Measurements from ENCODE around the gene GLIS1. TPM values are rescaled to one million over a fixed set of nuclear protein-coding genes. Genes with fewer than 3 reads are reported as not detected.

GLIS1 gene
- total RNA-seq, 1 donor = 2.9 TPM

- Histone ChIP-seq H3K4me1 (ENCODE audit: insufficient read depth, low read length) (peaks cover 7% of the 10 kb centered on the region), H3K79me2 (ENCODE audit: insufficient read depth, low read length) (no peaks in the 10 kb centered on the region)
- peak; percentile 67 for DNase-seq (ENCODE audit: insufficient read length, low spot score, missing footprints)
Observed at GRCh38 chr1:53661496-53661895, 77.5 kb downstream of the GLIS1 start.

GRCh38 chr1:53660666-53661065 is 78.3 kb downstream of the GLIS1 start:
- Histone ChIP-seq H3K36me3 (ENCODE audit: insufficient read depth, low read length) (no peaks in the 10 kb centered on the region), H3K27ac (ENCODE audit: low read depth, low read length) (no peak overlapping the region), H3K9me3 (ENCODE audit: low read depth, low read length) (no peaks in the 10 kb centered on the region), H3K27me3 (ENCODE audit: insufficient read depth, low read length) (peaks cover 10% of the 10 kb centered on the region), H3K4me1 (ENCODE audit: insufficient read depth, low read length) (peaks cover 16% of the 10 kb centered on the region), H3K79me2 (ENCODE audit: insufficient read depth, low read length) (no peaks in the 10 kb centered on the region), H4K20me1 (ENCODE audit: insufficient read depth, low read length) (peaks cover 87% of the 10 kb centered on the region), H2AFZ (ENCODE audit: low read length) (no peak overlapping the region), H3K4me2 (ENCODE audit: insufficient read depth, low read length) (no peak overlapping the region), H3K4me3 (ENCODE audit: insufficient read depth, low read length) (no peak overlapping the region)
- TF ChIP-seq CTCF (IDR thresholded peaks at IDR 0.05; ENCODE audit: extremely low read depth, low read depth, low read length) = no peak
- peak; percentile 19 for DNase-seq (ENCODE audit: insufficient read length, low spot score, missing footprints)

More at GRCh38 chr1:53661496-53661895, 77.5 kb downstream of the GLIS1 start:
- H4K20me1 ChIP-seq (ENCODE audit: insufficient read depth, low read length) = peaks cover 82% of the 10 kb centered on the region
- no peak overlapping the region for H3K4me2 ChIP-seq (ENCODE audit: insufficient read depth, low read length)
- peaks cover 10% of the 10 kb centered on the region for H3K27me3 ChIP-seq (ENCODE audit: insufficient read depth, low read length)
- H2AFZ ChIP-seq (ENCODE audit: low read length) = no peak overlapping the region
- TF ChIP-seq CTCF (IDR thresholded peaks at IDR 0.05; ENCODE audit: extremely low read depth, low read depth, low read length) = no peak
- H3K36me3 ChIP-seq (ENCODE audit: insufficient read depth, low read length) = no peaks in the 10 kb centered on the region
- H3K9me3 ChIP-seq (ENCODE audit: low read depth, low read length) = no peaks in the 10 kb centered on the region
- H3K27ac ChIP-seq (ENCODE audit: low read depth, low read length) = no peak overlapping the region
- no peak overlapping the region for H3K4me3 ChIP-seq (ENCODE audit: insufficient read depth, low read length)

- H3K36me3 ChIP-seq (ENCODE audit: insufficient read depth, low read length) = no peaks in the 10 kb centered on the region
- no peaks in the 10 kb centered on the region for H3K79me2 ChIP-seq (ENCODE audit: insufficient read depth, low read length)
- peaks cover 22% of the 10 kb centered on the region for H3K4me1 ChIP-seq (ENCODE audit: insufficient read depth, low read length)
- no peak for TF ChIP-seq CTCF (IDR thresholded peaks at IDR 0.05; ENCODE audit: extremely low read depth, low read depth, low read length)
- no peak for DNase-seq (ENCODE audit: insufficient read length, low spot score, missing footprints)
- H3K4me2 ChIP-seq (ENCODE audit: insufficient read depth, low read length) = no peak overlapping the region
- H3K27me3 ChIP-seq (ENCODE audit: insufficient read depth, low read length) = peaks cover 10% of the 10 kb centered on the region
- no peak overlapping the region for H3K4me3 ChIP-seq (ENCODE audit: insufficient read depth, low read length)
- no peak overlapping the region for H2AFZ ChIP-seq (ENCODE audit: low read length)
- H3K9me3 ChIP-seq (ENCODE audit: low read depth, low read length) = no peaks in the 10 kb centered on the region
- H3K27ac ChIP-seq (ENCODE audit: low read depth, low read length) = no peak overlapping the region
- H4K20me1 ChIP-seq (ENCODE audit: insufficient read depth, low read length) = peaks cover 89% of the 10 kb centered on the region
Observed at GRCh38 chr1:53659436-53659835, 79.5 kb downstream of the GLIS1 start.

- Histone ChIP-seq H3K9me3 (ENCODE audit: low read depth, low read length) (no peaks in the 10 kb centered on the region), H3K27ac (ENCODE audit: low read depth, low read length) (no peak overlapping the region), H3K36me3 (ENCODE audit: insufficient read depth, low read length) (no peaks in the 10 kb centered on the region), H3K79me2 (ENCODE audit: insufficient read depth, low read length) (no peaks in the 10 kb centered on the region), H3K4me1 (ENCODE audit: insufficient read depth, low read length) (peaks cover 22% of the 10 kb centered on the region), H3K4me3 (ENCODE audit: insufficient read depth, low read length) (no peak overlapping the region), H3K4me2 (ENCODE audit: insufficient read depth, low read length) (no peak overlapping the region), H3K27me3 (ENCODE audit: insufficient read depth, low read length) (peaks cover 10% of the 10 kb centered on the region), H2AFZ (ENCODE audit: low read length) (no peak overlapping the region), H4K20me1 (ENCODE audit: insufficient read depth, low read length) (peaks cover 86% of the 10 kb centered on the region)
- DNase-seq (ENCODE audit: insufficient read length, low spot score, missing footprints) = peak; percentile 81
- TF ChIP-seq CTCF (IDR thresholded peaks at IDR 0.05; ENCODE audit: extremely low read depth, low read depth, low read length) = no peak
Observed at GRCh38 chr1:53658489-53659230, 80.3 kb downstream of the GLIS1 start.

Data from osteoblast (primary cell).